ENCODE data around the gene ACTL7A.

- no peak for TF ChIP-seq CTCF (conservative IDR thresholded peaks at IDR 0.05; ENCODE audit: low read depth, low read length)
- no peak for TF ChIP-seq CEBPB (IDR thresholded peaks at IDR 0.05; ENCODE audit: low read depth, low read length)
- TF ChIP-seq FOS (IDR thresholded peaks at IDR 0.05; ENCODE audit: low read depth, low read length): no peak
These were observed 602 bp upstream of the ACTL7A start for GRCh38 chr9:108861464-108861863.

Data from IMR-90 (cell line).